Measurements from ENCODE around the gene IL1F10.

DNA sequence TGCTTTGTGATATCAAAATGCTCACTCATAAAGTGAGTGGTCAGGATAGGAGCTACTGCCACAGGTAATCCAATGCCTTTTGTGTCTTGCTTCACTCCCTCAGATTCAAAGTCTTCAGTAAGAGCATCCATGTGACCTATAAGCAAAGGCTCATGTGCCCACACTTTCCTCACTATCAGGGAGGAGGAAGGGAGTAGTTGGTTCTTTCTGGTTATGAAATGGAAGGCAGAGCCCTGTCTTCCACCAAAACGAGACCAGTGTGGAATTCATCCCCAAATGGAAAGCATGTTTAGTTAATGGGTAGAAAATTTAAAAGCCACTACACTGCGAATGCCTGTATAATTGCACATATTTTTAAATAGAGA is 25.8 kb downstream of the IL1F10 start:
- TF ChIP-seq RXRA (IDR thresholded peaks at IDR 0.05; ENCODE audit: insufficient read depth, low read depth, low read length), result no peak
- TF ChIP-seq, protein P1, sequence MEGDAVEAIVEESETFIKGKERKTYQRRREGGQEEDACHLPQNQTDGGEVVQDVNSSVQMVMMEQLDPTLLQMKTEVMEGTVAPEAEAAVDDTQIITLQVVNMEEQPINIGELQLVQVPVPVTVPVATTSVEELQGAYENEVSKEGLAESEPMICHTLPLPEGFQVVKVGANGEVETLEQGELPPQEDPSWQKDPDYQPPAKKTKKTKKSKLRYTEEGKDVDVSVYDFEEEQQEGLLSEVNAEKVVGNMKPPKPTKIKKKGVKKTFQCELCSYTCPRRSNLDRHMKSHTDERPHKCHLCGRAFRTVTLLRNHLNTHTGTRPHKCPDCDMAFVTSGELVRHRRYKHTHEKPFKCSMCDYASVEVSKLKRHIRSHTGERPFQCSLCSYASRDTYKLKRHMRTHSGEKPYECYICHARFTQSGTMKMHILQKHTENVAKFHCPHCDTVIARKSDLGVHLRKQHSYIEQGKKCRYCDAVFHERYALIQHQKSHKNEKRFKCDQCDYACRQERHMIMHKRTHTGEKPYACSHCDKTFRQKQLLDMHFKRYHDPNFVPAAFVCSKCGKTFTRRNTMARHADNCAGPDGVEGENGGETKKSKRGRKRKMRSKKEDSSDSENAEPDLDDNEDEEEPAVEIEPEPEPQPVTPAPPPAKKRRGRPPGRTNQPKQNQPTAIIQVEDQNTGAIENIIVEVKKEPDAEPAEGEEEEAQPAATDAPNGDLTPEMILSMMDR (IDR thresholded peaks at IDR 0.05; ENCODE audit: control extremely low read depth in 1 of 3, insufficient read depth in 1 of 3, low read depth in 1 of 3, low read length in 3 of 3), result no peak
- no peak for TF ChIP-seq EZH2 (IDR thresholded peaks at IDR 0.05; ENCODE audit: low read depth, low read length, severe bottlenecking)
- TF ChIP-seq SIN3A (conservative IDR thresholded peaks at IDR 0.05 in 1 of 2, IDR thresholded peaks at IDR 0.05 in 1 of 2; ENCODE audit: low read depth in 1 of 2, low read length in 2 of 2), result no peak
- no peak for TF ChIP-seq EP300 (IDR thresholded peaks at IDR 0.05; ENCODE audit: borderline replicate concordance in 1 of 2, low read depth in 2 of 2, low read length in 2 of 2)
- TF ChIP-seq YY1 (IDR thresholded peaks at IDR 0.05; ENCODE audit: low read depth, low read length), result no peak
- TF ChIP-seq, protein P2, sequence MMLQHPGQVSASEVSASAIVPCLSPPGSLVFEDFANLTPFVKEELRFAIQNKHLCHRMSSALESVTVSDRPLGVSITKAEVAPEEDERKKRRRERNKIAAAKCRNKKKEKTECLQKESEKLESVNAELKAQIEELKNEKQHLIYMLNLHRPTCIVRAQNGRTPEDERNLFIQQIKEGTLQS (IDR thresholded peaks at IDR 0.05; ENCODE audit: insufficient read depth, low read depth, low read length), result no peak
- no peak for TF ChIP-seq CTBP2 (IDR thresholded peaks at IDR 0.05; ENCODE audit: borderline replicate concordance, insufficient read depth, insufficient read length, low read length)
- TF ChIP-seq POLR2A (IDR thresholded peaks at IDR 0.05; ENCODE audit: control extremely low read depth in 1 of 2, low read depth in 2 of 2, low read length in 2 of 2), result no peak
- TF ChIP-seq GTF2F1 (IDR thresholded peaks at IDR 0.05; ENCODE audit: borderline replicate concordance, low read depth, low read length), result no peak
- no peak for TF ChIP-seq BRCA1 (IDR thresholded peaks at IDR 0.05; ENCODE audit: low read depth, low read length)
- TF ChIP-seq ZNF274 (IDR thresholded peaks at IDR 0.05; ENCODE audit: borderline replicate concordance, extremely low read depth, low read length), result no peak
- TF ChIP-seq TBP (IDR thresholded peaks at IDR 0.05; ENCODE audit: low read depth, low read length), result no peak
